Testis (tissue), 3 donors: ENCODE measurements around the gene GDAP1L1. TPM values are rescaled to one million over a fixed set of nuclear protein-coding genes. Genes with fewer than 3 reads are reported as not detected.
"Not testable (repeated sequence)": the region's sequence is repeated elsewhere in the genome, so short reads cannot be mapped to it uniquely, and the experiment has no call there.

Experiments used
- DNase-seq: peaks from one replicate; pipeline ENCODE4 v3.0.0-alpha.2; 2019
- H3K27ac ChIP-seq, 2 donors: fragments of 200-600 bp; sonication (generic); one replicate each; pipeline ENCODE4 v1.5.1; 2019
- H3K27me3 ChIP-seq: fragments of 200-600 bp; sonication (generic); one replicate; pipeline ENCODE4 v1.5.1; 2019
- H3K36me3 ChIP-seq: fragments of 200-600 bp; sonication (generic); one replicate; pipeline ENCODE4 v1.5.1; 2017; ENCODE audit warnings: low read depth; ENCODE audit errors: missing control alignments
- H3K4me1 ChIP-seq: fragments of 200-600 bp; sonication (generic); one replicate; pipeline ENCODE4 v1.5.1; 2019
- H3K4me3 ChIP-seq, 2 donors: fragments of 200-600 bp; sonication (generic); one replicate each; pipeline ENCODE4 v1.5.1; 2017 to 2019
- H3K9me3 ChIP-seq: fragments of 200-600 bp; sonication (generic); one replicate; pipeline ENCODE4 v1.5.1; 2017
- POLR2A ChIP-seq: fragments of 450-650 bp; IDR thresholded peaks from one replicate; pipeline ENCODE4 v1.6.1; 2017; ENCODE audit warnings: antibody characterized with exemption, mild to moderate bottlenecking, moderate library complexity
- WGBS, 2 donors: methylation state at CpG; one replicate each; pipeline ENCODE4 v1.1.5; 2018; 5-methylcytosine and 5-hydroxymethylcytosine counted together
- intact Hi-C: fragments of 100-400 bp; cut with DNase I; formaldehyde crosslinking; loops from one replicate; pipeline ENCODE4 v1.15.1; 2023; ENCODE audit warnings: low total_unique reads
- polyA plus RNA-seq: library from polyadenylated mRNA; stranded (reverse); fragments of 350-450 nt; fragmentation: Illumina TruSeq; extraction: RNeasy Lipid Tissue Mini Kit (QIAGEN cat#74804); gene quantifications from one replicate; pipeline ENCODE4 v1.2.3, GENCODE V29; 2014; ENCODE audit warnings: low read depth, low replicate concordance; ENCODE audit not compliant: insufficient read depth
- total RNA-seq, 2 donors: library from RNA; depleted of rRNA; stranded (reverse); fragments of >200 nt; gene quantifications; one replicate each; pipeline ENCODE4 v1.2.3, GENCODE V29; 2016
- TF ChIP-seq, protein P1 (sequence below), 3 experiments: fragments of 450-650 bp in 2 of 3; fragments of 200-600 bp in 1 of 3; sonication (generic) in 1 of 3; IDR thresholded peaks; one replicate each; pipeline ENCODE4 v1.5.1; 2016 to 2019; ENCODE audit warnings: antibody characterized with exemption in 3 of 3, mild to moderate bottlenecking in 2 of 3, moderate library complexity in 1 of 3

The GDAP1L1 gene
- total and polyA plus RNA-seq, 3 donors from 2014 or later: 1.3 to 2.7 (median 1.7) TPM

DNA sequence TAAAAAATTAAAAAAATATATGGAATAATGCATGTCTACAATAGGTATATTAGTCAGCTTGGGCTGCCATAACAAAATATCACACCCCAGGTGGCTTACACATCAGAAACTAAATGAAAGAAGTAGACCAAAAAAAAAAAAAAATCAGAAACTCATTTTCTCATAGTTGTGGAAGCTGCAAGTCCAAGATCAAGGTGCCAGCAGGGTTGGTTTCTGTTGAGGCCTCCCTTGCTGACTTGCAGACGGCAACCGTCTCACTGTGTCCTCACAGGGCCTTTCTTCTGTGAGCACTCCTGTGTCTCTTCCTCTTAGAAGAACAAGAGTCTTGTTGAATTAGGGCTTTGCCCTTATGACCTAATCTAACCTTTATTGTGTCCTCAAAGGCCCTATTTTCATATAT lies 11.4 kb upstream of the GDAP1L1 start:
- H3K9me3 ChIP-seq: no peaks in the 10 kb centered on the region
- no peaks in the 10 kb centered on the region for H3K27me3 ChIP-seq
- WGBS, 2 donors: 98 to 100% methylated on average over 2 of the region's 2 CpGs
- H3K36me3 ChIP-seq: no peaks in the 10 kb centered on the region
- no peak for DNase-seq
- no peak overlapping the region for H3K4me3 ChIP-seq
- H3K4me1 ChIP-seq: no peaks in the 10 kb centered on the region
- TF ChIP-seq, protein P1, sequence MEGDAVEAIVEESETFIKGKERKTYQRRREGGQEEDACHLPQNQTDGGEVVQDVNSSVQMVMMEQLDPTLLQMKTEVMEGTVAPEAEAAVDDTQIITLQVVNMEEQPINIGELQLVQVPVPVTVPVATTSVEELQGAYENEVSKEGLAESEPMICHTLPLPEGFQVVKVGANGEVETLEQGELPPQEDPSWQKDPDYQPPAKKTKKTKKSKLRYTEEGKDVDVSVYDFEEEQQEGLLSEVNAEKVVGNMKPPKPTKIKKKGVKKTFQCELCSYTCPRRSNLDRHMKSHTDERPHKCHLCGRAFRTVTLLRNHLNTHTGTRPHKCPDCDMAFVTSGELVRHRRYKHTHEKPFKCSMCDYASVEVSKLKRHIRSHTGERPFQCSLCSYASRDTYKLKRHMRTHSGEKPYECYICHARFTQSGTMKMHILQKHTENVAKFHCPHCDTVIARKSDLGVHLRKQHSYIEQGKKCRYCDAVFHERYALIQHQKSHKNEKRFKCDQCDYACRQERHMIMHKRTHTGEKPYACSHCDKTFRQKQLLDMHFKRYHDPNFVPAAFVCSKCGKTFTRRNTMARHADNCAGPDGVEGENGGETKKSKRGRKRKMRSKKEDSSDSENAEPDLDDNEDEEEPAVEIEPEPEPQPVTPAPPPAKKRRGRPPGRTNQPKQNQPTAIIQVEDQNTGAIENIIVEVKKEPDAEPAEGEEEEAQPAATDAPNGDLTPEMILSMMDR (IDR thresholded peaks at IDR 0.05): no peak
- no peak for TF ChIP-seq POLR2A
- no peak overlapping the region for H3K27ac ChIP-seq
- intact Hi-C loops: no loop called here

DNA sequence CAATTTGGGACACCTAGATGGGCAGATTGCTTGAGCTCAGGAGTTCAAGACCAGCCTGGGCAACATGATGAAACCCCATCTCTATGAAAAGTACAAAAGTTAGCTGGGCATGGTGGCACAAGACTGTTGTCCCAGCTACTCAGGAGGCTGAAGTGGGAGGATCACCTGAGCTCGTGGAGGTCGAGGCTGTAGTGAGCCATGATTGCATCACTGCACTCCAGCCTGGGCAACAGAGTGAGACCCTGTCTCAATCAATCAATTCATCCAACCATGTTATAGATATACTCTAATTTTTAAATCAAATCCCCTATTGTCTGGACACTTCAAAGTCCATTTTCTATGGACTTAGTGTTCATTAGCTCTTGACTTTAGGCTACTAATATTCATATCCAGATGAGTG lies 10.3 kb upstream of the GDAP1L1 start:
- H3K9me3 ChIP-seq, DNase-seq, H3K36me3 ChIP-seq, intact Hi-C loops, H3K4me3 ChIP-seq, H3K4me1 ChIP-seq, H3K27ac ChIP-seq, H3K27me3 ChIP-seq: not testable (repeated sequence)
- whole genome bisulfite sequencing, 2 donors: 72 to 100% methylated on average over 2 of the region's 2 CpGs

DNA sequence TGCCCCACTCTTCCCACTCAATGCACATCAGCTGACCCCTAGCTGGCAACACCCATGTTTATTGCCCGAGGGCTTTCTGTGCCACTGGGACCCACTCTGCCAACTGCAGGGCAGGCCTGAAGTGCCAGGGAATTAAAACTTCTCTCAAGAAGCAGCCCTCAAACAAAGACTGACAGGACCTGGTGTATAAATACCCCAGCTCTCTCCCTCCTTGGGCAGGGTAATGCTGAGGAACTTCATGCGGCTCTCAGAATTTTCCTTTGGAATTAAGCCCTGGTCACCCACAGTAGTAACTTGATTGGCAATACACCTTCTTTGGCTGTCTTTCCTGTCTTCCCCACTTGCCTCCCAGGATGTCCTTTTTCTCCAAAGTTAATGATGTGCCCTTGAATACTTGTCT lies 5.3 kb upstream of the GDAP1L1 start:
- Histone ChIP-seq H3K27me3 (no peaks in the 10 kb centered on the region), H3K9me3 (no peaks in the 10 kb centered on the region), H3K36me3 (no peaks in the 10 kb centered on the region), H3K27ac (no peak overlapping the region), H3K4me3 (no peak overlapping the region), H3K4me1 (no peaks in the 10 kb centered on the region)
- no peak for DNase-seq
- TF ChIP-seq, protein P1 (IDR thresholded peaks at IDR 0.05): no peak
- no peak for TF ChIP-seq POLR2A
- intact Hi-C loops: no loop called here
- WGBS, 2 donors: 94 to 100% methylated on average over 1 to 2 of the region's 2 CpGs

DNA sequence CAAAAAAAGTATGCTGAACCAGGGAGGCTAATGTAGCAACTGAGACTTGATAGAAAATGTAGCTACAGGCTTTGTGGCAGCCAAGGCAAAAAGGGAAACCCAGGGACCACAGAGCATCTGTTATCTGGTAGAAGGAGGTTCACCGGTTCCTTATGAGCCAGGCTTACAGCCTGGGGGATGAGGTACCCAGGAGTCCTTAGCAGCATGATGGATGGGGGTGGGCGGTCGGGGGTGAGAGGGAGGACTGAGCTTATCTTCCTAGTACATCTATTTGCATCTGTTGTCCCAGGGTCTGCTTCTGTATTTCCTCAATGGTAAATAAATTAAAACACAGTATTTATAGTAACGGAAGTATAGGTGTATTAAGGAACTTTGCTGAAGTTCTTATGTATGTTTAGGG lies 1.1 kb upstream of the GDAP1L1 start:
- Histone ChIP-seq H3K4me1 (no peaks in the 10 kb centered on the region), H3K36me3 (no peaks in the 10 kb centered on the region), H3K4me3 (no peak overlapping the region), H3K27ac (no peak overlapping the region), H3K27me3 (no peaks in the 10 kb centered on the region), H3K9me3 (no peaks in the 10 kb centered on the region)
- intact Hi-C loops: no loop called here
- TF ChIP-seq POLR2A: no peak
- TF ChIP-seq, protein P1 (IDR thresholded peaks at IDR 0.05): no peak
- WGBS, 2 donors: 61 to 74% methylated on average over 4 of the region's 4 CpGs
- no peak for DNase-seq

DNA sequence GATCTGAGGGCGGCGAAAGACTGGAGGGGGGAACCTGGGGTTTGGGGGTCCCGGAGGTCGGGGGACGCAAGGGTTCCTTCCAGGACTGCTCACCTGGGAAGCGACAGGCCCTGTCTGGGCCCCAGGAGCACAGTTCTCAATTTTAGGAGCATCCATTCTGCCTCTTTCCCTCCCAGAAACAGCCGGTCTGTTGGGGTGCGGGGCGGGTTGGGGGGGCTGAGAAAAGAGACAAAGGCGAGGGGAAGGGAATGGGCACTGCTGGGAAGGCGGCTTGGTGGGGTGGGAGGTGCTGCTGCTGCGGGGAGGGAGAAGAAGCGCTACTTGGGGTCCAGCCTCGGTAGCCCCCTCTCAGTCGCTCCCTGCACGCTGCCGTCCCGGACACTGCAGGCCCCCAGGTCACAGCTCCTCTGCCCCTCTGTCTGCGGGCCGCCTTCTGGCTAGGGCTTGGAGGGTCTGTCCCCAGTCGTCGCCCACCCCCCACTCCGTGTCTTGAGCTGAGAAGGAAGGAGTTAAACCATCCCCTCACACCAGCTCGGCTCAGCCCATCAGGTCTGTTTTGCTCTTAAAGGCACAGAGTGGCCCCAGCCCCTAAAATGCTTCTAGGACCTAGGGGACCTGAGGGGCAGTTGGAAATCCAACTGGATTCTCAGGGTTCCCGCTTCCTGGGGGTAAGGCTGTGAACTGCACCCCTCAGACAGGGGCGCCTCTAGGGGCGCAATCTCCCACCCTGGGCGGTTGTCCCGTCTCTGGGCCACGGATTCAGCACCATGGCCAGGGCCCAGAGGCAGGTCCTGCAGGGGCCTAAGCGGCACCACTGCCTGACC lies 690 bp downstream of the GDAP1L1 start:
- Histone ChIP-seq H3K4me3 (peak overlapping the region in 1 of 2 donors; percentile 31), H3K27me3 (no peaks in the 10 kb centered on the region), H3K9me3 (no peaks in the 10 kb centered on the region), H3K27ac (no peak overlapping the region), H3K4me1 (no peaks in the 10 kb centered on the region), H3K36me3 (no peaks in the 10 kb centered on the region)
- peak; percentile 34 for DNase-seq
- 2 to 6% methylated on average over 17 to 31 of the region's 31 CpGs for WGBS, 2 donors
- TF ChIP-seq, protein P1 (IDR thresholded peaks at IDR 0.05): peak in 1 of 3 experiments; percentile 12
- no peak for TF ChIP-seq POLR2A
- intact Hi-C loops: no loop called here
